Stimulated activated CD4-positive, alpha-beta T cell treated with anti-CD3 and anti-CD28 coated beads, Interleukin-15, amount 100 ng/mL, for 48 hours (primary cell): Measurements from ENCODE around the gene SEPTIN6.
"Not testable (repeated sequence)": the region's sequence is repeated elsewhere in the genome, so short reads cannot be mapped to it uniquely, and the experiment has no call there.

ENCODE experiments used
- DNase-seq, 2 donors: peaks; one replicate each; pipeline ENCODE4 v3.0.0-alpha.2; 2020; ENCODE audit warnings: low read depth in 2 of 2

Gene SEPTIN6

DNA sequence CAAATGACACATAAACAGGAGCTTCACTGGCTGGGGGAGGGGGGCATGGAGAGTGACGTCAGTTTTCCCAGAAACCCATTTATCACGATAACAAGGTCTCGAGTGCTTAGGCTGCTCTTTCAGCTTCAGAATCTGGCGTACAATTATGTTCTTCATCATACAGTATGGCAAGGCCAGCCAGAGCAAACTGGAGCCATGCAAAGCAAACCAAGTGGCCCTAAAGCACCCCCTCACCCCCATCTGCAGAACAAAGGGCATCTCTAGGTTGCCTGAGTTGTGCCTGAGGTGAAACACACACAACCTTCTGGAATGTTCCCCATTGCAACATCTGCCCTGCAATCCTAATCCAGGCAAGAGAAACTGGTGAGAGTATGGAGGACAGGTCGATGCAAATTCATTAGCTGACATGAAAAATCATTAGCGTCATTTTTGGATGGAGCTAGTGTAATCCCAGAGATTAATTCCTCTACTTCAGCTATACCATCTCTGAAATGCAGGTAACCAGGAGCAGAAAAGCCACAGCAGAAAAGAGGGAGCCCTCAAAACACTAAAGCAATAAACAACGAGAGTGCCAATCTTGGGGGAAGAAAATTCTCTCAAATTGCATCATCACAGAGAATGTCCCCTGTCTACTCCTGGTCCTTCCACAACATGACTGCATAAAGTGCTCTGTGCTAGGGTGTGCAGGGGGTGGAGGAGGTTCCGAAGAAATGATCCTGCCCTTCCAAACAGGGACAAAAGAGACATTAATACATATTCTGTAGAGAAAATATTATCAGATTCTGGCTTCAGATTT lies 1.8 kb downstream of the SEPTIN6 start:
- peak; percentile 51 to 78 for DNase-seq

DNA sequence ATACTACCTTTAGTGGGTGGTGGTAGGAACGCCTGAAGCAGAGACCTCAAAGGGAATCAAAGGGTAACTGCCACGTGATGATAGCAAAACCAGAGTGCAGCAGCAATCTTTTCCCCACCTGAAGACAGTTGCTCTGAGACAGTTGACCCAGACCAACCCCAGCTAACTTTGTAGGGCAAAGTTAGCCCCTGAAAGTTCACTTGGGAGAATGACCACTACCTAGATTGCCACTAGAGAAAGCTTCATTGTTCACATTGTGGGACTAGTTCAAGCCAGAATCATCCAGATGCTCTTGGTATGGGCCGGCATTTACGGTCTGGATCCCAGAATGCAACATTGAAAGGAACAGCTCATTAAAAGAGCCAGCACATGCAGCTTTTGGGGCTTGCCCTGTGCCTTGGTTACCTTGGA lies 4.1 kb downstream of the SEPTIN6 start:
- DNase-seq: no peak

DNA sequence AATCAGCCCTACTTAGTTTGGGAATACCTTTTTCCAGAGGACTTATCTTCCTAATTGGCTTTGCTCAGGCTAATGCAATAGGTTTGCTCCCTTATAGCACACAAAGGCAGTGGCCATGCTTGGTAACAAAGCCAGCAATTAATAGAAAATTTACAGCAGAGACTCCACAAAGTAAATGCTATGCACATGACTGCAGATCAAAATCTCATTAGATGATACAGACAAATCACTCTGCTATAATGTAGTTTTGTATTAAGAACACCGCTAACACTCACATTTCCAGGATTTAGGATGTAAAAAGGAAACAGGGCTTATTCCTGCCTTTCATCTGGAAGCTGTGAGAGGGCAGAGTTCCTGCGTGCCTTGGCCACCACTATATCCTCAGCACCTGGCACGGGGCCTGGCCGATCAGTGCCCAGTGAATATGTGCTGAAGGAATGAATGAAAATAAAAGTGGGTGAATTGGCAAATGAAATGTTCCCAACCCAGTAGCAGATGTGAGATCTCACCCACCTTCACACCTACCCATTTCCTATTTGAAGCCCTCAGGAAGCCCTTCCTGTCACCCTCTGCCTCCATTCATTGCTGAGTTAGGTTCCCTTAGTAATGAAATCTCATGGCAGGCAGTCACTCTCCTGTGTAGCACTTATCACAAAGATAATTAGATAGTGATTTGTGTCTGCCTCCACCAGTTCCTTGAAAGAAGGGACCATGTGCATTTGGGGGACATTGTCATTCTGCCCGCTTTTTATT lies 5.1 kb downstream of the SEPTIN6 start:
- DNase-seq: no peak

DNA sequence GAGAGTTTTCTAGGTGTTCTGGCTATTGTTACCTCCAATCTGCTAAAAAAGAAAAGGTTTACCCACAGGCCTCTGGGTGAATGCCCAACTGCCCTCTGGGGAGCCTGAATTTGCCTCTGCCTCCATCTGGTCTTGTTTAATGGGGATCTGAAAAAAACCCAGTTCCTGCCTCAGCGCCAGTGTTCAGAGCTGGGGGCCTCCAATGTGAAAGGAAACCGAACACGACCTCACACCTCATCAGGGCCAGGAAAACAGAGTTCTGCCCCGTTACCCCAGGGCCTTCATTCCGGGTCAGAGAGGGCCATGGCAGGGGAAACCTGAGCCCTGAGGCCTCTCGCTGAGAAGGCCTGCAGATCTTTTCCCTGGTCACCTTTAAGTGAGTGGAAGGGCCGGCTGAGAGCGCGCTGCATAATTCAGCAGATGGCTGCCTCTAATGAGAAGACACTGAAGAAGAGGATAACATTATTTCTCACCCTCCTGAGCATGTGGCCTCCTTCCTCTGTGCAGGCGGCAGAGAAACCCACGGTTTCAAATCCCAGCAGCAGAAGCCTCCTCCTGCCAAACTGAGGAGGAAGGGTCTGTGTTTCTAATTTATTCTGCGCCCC lies 6.8 kb downstream of the SEPTIN6 start:
- DNase-seq: no peak

DNA sequence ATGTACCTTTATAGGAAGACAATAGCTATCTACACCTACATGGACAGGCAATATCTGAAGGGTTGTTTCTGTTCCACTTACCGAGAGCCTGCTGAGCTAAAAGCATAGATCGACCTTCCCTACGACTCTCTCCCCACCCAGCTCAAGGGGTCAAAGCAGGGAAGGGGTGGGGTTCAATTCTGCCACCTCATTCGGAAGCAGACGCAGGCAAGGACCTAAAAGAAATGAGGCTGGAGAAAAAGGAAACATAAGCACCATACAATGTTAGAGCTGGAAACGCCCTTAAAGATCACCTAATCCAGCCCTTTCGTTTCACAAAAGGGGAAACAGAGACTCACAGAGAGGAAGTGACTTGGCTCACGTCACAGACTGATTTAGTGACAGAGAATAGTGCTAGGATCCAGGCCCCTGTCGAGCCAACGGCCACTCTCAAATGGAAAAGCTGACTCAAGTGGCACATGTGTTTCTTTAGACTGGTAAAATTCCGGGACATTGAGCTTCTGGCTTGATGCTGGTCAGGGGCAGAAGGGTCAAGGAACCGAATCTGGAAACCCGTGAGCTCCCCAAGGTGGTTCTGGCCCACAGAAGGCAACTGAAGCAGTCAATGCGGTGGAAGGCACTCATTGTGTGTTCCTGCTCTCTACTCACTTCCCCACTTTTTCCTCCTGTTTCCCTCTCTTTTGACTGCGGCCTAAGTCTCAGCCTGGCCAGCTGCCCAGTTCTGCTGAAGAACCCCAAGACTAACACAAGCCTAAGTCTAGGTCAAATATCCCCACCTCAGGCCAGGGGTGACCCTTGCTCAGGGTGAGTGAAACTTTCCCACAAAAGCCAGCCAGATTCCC lies 7.5 kb downstream of the SEPTIN6 start:
- no peak for DNase-seq

DNA sequence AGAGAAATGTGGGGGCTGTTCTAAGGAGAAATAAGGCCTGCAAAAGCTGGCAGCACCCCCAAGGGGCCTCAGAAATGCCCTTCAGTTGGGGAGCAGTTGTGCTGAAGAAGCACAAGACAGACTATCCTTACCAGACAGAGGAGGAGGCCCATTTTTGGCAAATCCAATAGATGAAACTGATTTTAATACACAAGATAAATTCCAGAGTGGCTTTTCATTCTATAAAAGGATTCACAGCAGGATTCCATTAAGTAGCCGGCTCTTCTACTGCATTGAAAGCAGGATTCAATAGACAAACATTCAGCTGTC lies 8.1 kb downstream of the SEPTIN6 start:
- no peak for DNase-seq

DNA sequence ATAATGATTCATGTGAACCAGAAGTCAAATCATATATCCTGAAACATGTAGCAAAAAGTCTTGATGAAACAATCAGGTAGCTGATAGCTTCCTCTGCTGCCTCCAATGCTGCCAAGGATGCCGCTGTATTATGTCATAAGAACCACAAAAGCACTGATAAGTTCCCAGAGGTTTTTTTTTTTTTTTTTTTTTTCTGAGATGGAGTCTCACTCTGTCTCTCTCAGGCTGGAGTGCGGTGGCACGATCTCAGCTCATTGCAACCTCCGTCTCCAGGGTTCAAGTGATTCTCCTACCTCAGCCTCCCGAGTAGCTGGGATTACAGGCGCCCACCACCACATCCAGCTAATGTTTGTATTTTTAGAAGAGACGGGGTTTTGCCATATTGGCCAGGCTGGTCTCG lies 8.7 kb downstream of the SEPTIN6 start:
- DNase-seq: not testable (repeated sequence)

DNA sequence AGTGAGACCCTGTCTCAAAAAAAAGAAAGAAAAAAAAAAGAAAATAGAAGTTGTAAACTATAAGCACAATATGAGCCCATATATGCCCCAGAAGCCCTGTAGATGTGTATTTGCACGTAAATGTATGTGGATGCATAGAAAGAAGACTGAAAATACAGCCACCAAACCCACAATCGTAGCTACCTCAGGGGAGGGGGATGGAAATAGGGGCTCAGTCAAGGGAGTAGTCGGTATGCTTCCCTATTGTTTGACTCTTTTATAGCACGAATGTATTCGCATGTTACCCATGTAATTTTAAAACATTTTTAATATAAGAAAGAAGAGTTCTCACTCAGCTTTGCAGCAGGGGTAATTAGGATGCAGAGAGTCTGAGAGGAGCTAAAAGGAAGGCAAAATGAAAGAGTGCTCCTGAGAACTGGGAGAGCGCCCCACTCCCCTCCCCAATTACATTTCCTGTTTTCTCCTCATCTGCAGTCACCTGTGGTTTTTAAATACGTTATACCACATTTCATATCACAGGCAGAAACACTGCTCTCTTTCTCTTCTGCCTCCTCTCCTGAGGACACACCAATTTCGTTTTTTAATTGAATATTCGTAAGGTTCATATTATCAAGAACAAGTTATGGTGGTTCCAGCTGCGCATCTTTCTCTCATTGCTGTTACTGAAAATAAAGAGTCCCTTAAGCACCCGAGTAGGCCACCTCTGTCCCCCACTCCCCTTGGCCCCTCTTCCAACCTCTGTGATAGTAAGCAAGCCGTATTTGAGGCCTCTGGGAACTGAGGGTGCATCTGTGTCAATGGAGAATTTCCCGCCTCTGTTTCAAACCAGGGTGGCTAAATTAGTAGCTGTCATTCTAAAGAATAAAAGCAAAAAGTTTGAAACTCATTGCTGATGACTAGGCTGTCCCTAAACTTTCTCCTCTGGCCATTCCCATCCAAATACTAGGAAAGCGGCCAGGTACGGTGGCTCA lies 10.7 kb downstream of the SEPTIN6 start:
- no peak for DNase-seq

DNA sequence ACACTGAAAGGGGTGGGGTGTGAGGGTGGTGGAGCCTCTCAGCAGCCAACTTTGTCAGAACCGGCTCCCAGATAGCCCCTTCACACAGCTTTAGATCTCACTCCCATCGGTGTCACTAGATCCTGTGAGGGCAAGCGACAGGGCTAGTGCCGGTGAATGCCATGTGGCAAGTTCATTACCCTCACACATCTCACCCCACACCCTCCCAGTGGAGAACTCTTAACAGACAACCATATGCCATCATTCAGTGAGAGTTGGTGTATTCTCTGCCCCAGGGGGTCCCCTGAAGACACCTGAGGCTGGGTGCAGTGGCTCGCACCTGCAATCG lies 15.3 kb downstream of the SEPTIN6 start:
- DNase-seq: no peak

DNA sequence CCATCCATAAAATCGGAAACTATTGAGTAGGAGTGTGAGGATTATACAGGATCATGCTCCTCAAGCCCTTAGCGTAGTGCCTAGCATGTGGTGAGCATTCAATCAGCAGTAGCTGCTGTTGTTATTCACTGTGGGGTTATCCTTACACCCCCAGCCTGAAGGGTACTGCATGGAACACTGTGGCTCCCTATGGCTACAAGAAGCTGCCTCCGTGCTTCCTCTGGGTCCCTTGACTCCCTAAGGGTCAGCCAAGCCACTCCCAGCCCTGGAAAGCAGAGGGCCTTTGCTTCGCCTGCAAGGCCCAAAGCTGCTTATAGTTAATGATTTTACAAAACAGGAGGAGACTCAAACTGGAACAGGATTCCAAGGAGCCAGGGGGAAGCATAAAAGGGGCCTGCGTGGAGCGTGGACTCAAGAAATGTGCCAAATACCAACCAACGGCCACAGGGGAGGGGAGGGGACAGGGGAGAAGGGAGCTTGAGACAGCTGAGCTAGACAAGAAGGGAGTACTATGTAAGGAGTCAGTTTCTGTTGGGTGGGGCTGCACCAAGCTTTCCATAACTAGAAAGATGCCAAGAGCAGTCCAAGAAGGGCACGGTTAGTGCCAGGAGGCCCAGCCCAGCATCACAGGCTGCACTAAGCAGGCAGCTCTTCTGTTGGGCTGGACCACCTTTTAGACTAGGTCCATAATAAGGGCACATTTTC lies 15.9 kb downstream of the SEPTIN6 start:
- DNase-seq: no peak

DNA sequence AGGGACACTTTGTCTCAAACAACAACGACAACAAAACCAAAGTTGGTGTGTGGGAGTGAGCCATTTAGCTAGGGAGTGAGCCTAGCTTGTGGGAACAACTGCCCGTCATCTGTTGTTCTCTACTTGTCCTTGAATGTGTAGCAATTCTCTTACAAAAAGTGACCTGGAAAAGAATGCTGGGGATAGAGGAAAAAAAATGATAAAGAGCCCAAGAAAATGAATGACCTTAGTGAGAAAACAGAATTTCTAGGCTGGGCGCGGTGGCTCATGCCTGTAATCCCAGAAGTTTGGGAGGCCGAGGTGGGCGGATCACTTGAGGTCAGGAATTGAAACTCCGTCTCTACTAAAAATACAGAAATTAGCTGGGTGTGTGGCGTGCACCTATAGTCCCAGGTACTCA lies 19.6 kb downstream of the SEPTIN6 start:
- no peak for DNase-seq

DNA sequence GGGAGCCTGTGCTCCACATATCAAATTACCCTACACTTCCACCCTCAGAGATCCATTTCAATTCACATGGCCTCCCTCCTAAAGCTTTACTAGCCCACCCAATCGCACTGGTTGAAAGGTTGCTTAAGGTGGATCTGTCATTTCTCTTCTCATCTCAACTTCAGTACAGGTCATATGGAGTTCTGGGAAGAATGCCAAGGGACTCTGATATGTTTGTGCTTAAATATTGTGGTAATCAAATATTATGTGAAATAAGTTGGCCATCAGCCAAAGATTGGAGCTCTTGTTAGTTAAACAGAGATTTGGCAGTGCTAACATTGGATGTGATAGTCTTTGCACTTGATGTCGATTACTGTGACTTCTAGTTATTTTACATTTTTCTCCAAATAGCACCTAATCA lies 20.5 kb downstream of the SEPTIN6 start:
- no peak for DNase-seq

DNA sequence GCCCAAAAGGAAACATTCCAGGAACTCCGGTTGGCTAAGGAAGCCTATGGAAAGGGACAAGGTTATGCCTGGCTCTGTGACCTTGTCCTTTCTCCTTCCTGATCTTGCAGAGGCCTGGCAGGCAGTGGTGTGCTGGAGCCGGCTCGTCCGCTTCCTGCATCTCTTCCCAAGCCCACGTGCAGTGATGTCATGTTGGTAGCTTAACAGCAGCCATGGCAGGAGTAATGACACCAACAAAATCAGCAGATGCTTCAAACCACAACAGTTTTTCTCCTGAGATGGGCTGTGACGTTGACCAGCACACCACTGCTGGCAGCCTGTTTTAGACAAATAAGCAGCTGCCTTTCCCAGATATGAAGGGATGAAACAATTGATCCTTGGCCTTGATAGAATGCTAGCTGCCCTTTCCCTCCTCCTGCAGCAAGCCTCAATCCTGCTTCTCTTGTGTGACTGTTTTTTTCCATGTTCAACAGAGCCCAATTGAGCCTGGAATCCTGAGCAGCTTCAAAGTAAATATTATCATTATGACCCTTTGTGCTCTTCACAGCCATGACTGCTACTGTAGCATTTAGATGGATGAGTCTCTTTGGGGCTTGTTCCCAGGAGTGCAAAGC lies 23.4 kb downstream of the SEPTIN6 start:
- no peak for DNase-seq

DNA sequence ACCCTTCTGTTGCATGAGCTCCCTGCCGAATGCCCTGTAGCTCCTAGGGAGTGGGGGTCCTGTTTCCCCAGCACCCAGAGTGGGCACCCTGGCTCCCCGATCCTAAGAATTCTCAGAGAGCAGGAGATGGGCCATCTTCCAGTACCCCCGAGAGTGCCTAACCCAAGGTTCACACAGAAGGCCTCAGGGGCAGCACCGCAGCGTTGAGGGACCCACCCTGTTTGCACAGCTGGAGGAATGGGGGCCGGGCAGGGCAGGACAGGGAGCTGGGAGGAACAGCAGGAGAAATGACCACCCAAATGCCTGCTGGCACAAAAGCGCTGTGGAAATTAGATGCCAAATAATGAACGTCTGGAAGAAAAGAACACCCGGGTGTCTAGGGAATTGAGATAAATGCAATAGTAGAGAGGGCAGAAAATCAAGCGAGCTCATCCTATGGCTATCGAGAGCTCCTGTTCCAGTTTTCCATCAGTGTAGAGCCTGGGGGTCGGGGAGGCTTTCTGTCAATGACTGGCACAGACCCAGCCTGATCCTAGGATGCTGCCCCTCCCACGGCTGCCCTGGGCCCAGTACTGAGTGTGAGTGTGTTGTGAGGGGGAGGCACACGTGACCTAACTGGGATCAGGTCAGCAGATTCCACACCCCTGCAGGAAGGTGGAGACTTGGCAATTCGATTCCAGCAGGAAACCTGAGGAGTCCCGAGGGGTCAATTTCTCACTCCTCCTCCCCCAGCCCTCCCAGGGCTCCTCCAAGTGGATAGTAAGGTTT lies 25.7 kb downstream of the SEPTIN6 start:
- no peak for DNase-seq

DNA sequence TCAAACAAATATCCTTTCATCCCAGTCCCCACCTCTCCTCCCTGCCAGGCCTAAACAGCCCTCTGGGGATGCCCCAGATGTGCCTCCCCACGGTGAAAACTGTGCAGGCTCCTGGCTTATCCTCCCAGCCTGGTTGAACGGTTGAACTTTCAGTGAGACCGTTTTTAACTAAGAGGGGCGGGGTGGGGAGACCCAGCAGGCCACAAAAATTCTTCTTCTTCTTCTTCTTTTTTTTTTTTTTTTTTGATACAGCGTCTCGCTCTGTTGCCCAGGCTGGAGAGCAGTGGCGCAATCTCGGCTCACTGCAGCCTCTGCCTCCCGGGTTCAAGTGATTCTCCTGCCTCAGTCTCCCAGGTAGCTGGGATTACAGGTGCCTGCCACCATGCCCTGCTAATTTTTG lies 28.1 kb downstream of the SEPTIN6 start:
- not testable (repeated sequence) for DNase-seq

DNA sequence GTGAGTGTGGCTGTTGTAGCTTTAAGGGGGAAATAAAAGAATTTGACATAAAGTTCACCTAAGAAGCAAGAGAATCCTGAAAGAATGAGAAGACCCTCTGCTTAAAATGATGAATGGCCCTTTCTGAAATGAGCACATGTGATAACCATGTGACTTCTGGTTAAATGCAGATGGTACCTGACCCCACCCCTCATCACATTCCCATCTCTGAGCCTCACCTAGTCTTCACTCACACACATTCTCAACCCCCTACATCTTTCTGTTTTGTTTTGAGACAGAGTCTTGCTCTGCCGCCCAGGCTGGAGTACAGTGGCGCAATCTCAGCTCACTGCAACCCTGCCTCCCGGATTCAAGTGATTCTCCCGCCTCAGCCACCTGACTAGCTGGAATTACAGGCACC lies 31.5 kb downstream of the SEPTIN6 start:
- DNase-seq: no peak

DNA sequence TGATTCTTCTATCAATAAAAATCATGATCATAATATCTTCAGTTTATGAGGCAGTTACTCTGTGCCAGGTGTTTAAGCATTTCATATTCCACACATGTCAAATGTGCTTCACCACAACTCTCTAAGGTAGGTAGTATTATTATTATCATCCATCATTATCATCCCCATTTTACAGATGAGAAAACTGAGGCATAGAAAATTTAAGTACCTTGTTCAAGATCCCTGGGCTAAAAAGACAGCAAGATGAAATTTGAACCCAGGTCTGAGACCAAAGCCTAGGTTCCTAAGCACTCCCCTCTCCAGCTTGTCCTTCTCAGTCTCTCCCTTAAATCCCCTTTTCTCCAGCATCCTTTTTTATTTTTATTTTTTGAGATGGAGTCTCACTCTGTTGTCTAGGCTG lies 33.4 kb downstream of the SEPTIN6 start:
- no peak for DNase-seq

DNA sequence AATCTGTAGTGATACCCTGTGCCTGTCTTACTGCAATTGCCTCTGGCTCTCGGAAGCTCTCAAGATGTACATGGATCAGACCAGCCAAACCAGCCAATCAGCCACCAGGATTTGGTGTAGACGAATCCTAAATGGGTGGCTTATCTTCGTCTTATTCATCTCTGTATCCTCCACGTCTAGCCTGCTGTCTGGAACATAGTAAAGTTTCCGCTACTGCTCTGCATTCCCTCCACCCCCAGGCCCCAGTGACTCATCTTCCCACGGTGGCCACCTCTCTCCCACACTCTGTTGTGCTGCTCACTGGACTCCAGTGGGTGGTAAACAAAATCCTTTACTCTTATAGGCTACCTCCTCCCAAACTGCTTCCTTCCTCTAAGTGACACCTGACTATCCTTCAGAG lies 37.8 kb downstream of the SEPTIN6 start:
- peak; percentile 38 to 66 for DNase-seq

DNA sequence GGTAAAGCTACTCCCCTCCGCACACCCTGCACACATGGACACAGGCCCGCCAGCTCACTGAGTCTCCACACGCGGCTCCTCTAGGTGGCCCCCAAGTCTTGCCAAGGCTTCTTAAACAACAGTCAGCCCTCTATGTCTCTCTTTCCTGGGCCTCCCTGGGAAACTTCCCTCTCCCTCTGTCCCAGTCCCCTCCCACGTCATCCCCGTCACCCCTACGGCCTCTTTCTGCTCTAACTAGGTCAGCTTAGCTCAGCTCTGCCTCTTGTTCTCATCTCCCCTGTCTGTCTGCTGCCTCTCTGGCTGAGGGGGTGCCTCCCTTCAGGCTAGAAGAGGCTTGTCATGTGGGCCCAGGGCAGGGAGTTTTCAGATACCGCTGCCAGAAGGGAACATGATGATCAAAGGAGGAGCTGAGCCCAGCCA lies 38.8 kb downstream of the SEPTIN6 start:
- DNase-seq: no peak
